SU-DHL-6 (cell line): Measurements from ENCODE around the gene COCH.

Experiments
- H2AFZ ChIP-seq: fragments of 200-600 bp; sonication (generic); 2 replicates; pipeline ENCODE4 v1.6.1; 2014; ENCODE audit warnings: low read depth, mild to moderate bottlenecking, moderate library complexity, mixed read lengths, antibody characterized with exemption, low read length; ENCODE audit not compliant: severe bottlenecking
- H3F3A ChIP-seq: fragments of 200-600 bp; shearing (Covaris generic); 2 replicates; pipeline ENCODE4 v1.6.0; 2016; ENCODE audit warnings: antibody characterized with exemption, mild to moderate bottlenecking; ENCODE audit not compliant: insufficient read depth
- H3K27ac ChIP-seq: fragments of 200-600 bp; sonication (generic); 2 replicates; pipeline ENCODE4 v1.5.1; 2016; ENCODE audit warnings: low read depth, mild to moderate bottlenecking, low read length, moderate library complexity, mixed read lengths
- H3K27me3 ChIP-seq: fragments of 200-600 bp; sonication (generic), shearing (Covaris generic); 2 replicates; pipeline ENCODE4 v1.6.0; 2014; ENCODE audit warnings: mild to moderate bottlenecking, low read length
- H3K36me3 ChIP-seq: fragments of 200-600 bp; sonication (generic); 2 replicates; pipeline ENCODE4 v1.6.1; 2014; ENCODE audit warnings: mild to moderate bottlenecking, low read length, mixed read lengths
- H3K4me2 ChIP-seq: fragments of 300-600, 200-600 bp; shearing (Covaris generic), sonication (generic); 2 replicates; pipeline ENCODE4 v1.6.0; 2014; ENCODE audit warnings: low read length, low read depth, mild to moderate bottlenecking; ENCODE audit not compliant: poor library complexity, severe bottlenecking
- H3K4me3 ChIP-seq: fragments of 200-600 bp; sonication (generic); 2 replicates; pipeline ENCODE4 v1.5.1; 2014; ENCODE audit warnings: antibody characterized with exemption, low read length, mild to moderate bottlenecking, mixed read lengths; ENCODE audit not compliant: insufficient read depth, poor library complexity, severe bottlenecking
- H3K79me2 ChIP-seq: fragments of 200-600 bp; sonication (generic); 2 replicates; pipeline ENCODE4 v1.6.1; 2014; ENCODE audit warnings: mild to moderate bottlenecking, low read length, moderate library complexity; ENCODE audit not compliant: insufficient read depth
- H3K9ac ChIP-seq: fragments of 200-600 bp; sonication (generic); 2 replicates; pipeline ENCODE4 v1.7.0; 2014; ENCODE audit warnings: mild to moderate bottlenecking, low read length
- H3K9me2 ChIP-seq: fragments of 200-600 bp; sonication (generic); replicated peaks from 2 replicates; pipeline ENCODE4 v1.6.1; 2014; ENCODE audit warnings: low read length; ENCODE audit not compliant: insufficient read depth
- H3K9me3 ChIP-seq: fragments of 200-600 bp; sonication (generic); 2 replicates; pipeline ENCODE4 v1.6.1; 2014; ENCODE audit warnings: low read length, mixed read lengths; ENCODE audit not compliant: insufficient read depth
- H4K20me1 ChIP-seq: fragments of 200-600 bp; sonication (generic); 2 replicates; pipeline ENCODE4 v1.6.1; 2014; ENCODE audit warnings: low read depth, mild to moderate bottlenecking, antibody characterized with exemption, low read length, moderate library complexity, mixed read lengths
- CTCF ChIP-seq: fragments of 200-600 bp; sonication (generic); IDR thresholded peaks from one replicate; pipeline ENCODE4 v1.5.1; 2017; ENCODE audit warnings: antibody characterized with exemption, mild to moderate bottlenecking, low read length, moderate library complexity; ENCODE audit not compliant: insufficient read depth, poor library complexity, severe bottlenecking
- EZH2phosphoT487 ChIP-seq: fragments of 200-600 bp; sonication (generic), shearing (Covaris generic); conservative IDR thresholded peaks from 2 replicates; pipeline ENCODE4 v1.6.1; 2018; ENCODE audit warnings: mild to moderate bottlenecking, antibody characterized with exemption, low read length, moderate library complexity, mixed read lengths

COCH gene

DNA sequence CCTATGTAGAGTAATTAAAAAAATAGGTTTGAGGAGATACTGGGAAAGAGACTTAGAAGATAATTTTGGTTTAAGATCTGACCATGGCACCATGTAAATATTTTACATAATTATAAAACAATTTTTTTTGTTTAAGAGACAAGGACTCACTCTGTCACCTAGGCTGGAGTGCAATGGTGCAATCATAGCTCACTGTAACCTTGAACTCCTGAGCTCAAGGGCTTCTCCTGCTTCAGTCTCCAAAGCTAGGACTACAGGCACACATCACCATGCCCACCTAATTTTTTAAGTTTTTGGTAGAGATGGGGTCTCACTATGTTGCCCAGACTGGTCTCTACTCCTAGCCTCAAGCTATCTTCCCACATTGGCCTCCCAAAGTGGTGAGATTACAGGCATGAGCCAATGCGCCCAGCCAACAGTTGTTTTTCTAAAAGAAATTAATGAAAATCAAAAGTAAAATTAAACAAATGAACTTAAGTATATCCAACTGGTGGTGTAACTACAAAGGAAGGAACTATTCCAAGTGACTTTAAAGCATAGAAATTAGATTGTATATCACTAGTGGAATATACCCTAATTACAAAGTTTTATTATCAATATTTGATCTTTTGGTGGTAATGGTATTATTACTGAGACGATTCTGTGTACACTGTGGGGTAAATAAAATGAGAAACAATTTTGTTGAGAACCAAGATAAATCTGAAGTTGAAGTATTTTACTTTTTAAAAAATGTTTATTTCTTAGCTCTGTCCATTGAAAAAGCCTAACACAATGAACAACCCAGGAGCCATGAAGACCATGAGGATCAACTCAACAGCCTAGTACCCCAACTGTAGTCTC lies 29.1 kb downstream of the COCH start:
- Histone ChIP-seq H3K4me2 (no peak overlapping the region), H3K9me3 (no peaks in the 10 kb centered on the region), H3K4me3 (no peak overlapping the region), H3K9ac (no peak overlapping the region), H3K36me3 (peaks cover 25% of the 10 kb centered on the region; the same call in 1 of the 2 replicates), H3K27ac (no peak overlapping the region), H3K9me2 (no peaks in the 10 kb centered on the region), H4K20me1 (no peaks in the 10 kb centered on the region), H3F3A (peaks cover 10% of the 10 kb centered on the region; the same call in 1 of the 2 replicates), H3K27me3 (no peaks in the 10 kb centered on the region), H2AFZ (no peak overlapping the region), H3K79me2 (no peaks in the 10 kb centered on the region)
- TF ChIP-seq CTCF, result no peak
- no peak for TF ChIP-seq EZH2phosphoT487

DNA sequence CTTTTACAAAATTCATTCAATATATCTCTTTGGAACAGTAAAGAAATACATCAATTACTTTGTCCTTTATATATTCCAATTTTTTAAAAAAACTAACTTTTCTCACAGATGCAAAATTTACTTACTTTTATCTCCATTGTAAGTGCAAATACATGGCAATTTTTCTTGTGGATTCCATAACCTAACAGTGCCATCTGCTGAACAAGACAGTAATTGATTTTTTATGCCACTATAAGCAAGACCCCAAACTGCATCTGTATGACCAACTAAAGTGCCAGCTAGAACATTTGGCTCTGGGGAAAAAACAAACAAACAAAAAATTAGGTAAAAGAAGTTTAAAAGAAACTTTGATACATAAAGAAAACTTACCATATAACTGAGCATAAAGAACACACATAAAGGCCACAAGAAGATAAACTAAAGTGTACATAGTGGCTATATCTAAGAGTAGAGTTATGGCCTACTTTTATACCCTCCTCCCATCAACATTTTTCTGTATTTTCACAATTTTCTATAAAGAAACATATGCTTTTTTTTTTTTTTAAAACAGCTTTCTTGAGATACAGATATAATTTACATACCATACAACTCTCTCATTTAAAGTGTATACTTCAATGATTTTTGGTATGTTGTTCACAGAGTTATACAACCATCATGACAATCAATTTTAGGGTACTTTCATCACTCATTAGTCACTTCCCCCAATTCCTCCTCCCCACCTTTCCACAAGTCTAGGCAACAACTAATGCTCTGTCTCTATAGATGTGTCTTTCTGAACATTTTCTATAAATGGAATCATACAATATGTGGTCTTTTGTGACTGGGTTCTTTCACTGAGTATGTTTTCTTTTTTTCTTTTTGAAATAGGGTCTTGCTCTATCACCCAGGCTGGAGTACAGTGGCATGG lies 32.6 kb downstream of the COCH start:
- H3F3A ChIP-seq, result peaks cover 10% of the 10 kb centered on the region; the same call in 1 of the 2 replicates
- H3K4me3 ChIP-seq, result no peak overlapping the region
- H3K9ac ChIP-seq, result no peak overlapping the region
- no peaks in the 10 kb centered on the region for H3K27me3 ChIP-seq
- no peaks in the 10 kb centered on the region for H4K20me1 ChIP-seq
- H3K4me2 ChIP-seq, result no peak overlapping the region
- H3K79me2 ChIP-seq, result no peaks in the 10 kb centered on the region
- TF ChIP-seq CTCF (peak; percentile 28), EZH2phosphoT487 (no peak)
- no peaks in the 10 kb centered on the region for H3K9me2 ChIP-seq
- H3K27ac ChIP-seq, result no peak overlapping the region
- peaks cover 46% of the 10 kb centered on the region for H3K36me3 ChIP-seq
- no peaks in the 10 kb centered on the region for H3K9me3 ChIP-seq
- no peak overlapping the region for H2AFZ ChIP-seq

GRCh38 chr14:30907659-30908057 lies 33.3 kb downstream of the COCH start:
- Histone ChIP-seq H2AFZ (no peak overlapping the region), H3K27me3 (no peaks in the 10 kb centered on the region), H3F3A (peaks cover 11% of the 10 kb centered on the region; the same call in 1 of the 2 replicates), H3K79me2 (no peaks in the 10 kb centered on the region), H3K4me3 (no peak overlapping the region), H3K27ac (no peak overlapping the region), H3K9me2 (no peaks in the 10 kb centered on the region), H4K20me1 (no peaks in the 10 kb centered on the region), H3K36me3 (peaks cover 42% of the 10 kb centered on the region), H3K9ac (no peak overlapping the region), H3K4me2 (no peak overlapping the region), H3K9me3 (no peaks in the 10 kb centered on the region)
- TF ChIP-seq EZH2phosphoT487 (no peak), CTCF (no peak)
